Prostate gland (tissue), 2 donors: ENCODE measurements around the gene IPCEF1. TPM values are rescaled to one million over a fixed set of nuclear protein-coding genes. Genes with fewer than 3 reads are reported as not detected.

Experiments
- DNase-seq: peaks from one replicate; pipeline ENCODE4 v3.0.0-alpha.2; 2019; ENCODE audit warnings: low spot score
- H3K27ac ChIP-seq, 2 donors: fragments of 200-600 bp; sonication (generic); 2 replicates each; pipeline ENCODE4 v1.5.1; 2017 to 2019
- H3K27me3 ChIP-seq: fragments of 200-600 bp; sonication (generic); replicated peaks from 2 replicates; pipeline ENCODE4 v1.5.1; 2019; ENCODE audit not compliant: insufficient read depth
- H3K36me3 ChIP-seq, 2 donors: fragments of 200-600 bp; sonication (generic); 1 replicate in 1 of 2; 2 replicates in 1 of 2; pipeline versions ENCODE4 v1.5.1 to v1.8.1; 2017 to 2019
- H3K4me1 ChIP-seq: fragments of 200-600 bp; sonication (generic); replicated peaks from 2 replicates; pipeline ENCODE4 v1.5.1; 2019
- H3K4me3 ChIP-seq, 2 donors: fragments of 200-600 bp; sonication (generic); 2 replicates each; pipeline ENCODE4 v1.5.1; 2017 to 2019
- H3K9me3 ChIP-seq: fragments of 200-600 bp; sonication (generic); 2 replicates; pipeline ENCODE4 v1.5.1; 2017
- CTCF ChIP-seq, 4 experiments: fragments of 200-600 bp in 2 of 4; fragments of 450-650 bp in 2 of 4; sonication (generic) in 2 of 4; IDR thresholded peaks; 1 replicate in 3 of 4; 2 replicates in 1 of 4; pipeline ENCODE4 v1.5.1; 2016 to 2019; ENCODE audit warnings: antibody characterized with exemption in 4 of 4, mild to moderate bottlenecking in 2 of 4, moderate library complexity in 2 of 4
- POLR2A ChIP-seq: fragments of 450-650 bp; IDR thresholded peaks from one replicate; pipeline ENCODE4 v1.6.1; 2016; ENCODE audit warnings: antibody characterized with exemption, mild to moderate bottlenecking
- POLR2AphosphoS5 ChIP-seq: sonication (generic); formaldehyde crosslinking; IDR thresholded peaks from one replicate; pipeline ENCODE4 v1.6.1; 2017; ENCODE audit warnings: antibody characterized with exemption
- WGBS: methylation state at CpG from one replicate; pipeline ENCODE4 v1.1.5; 2018; 5-methylcytosine and 5-hydroxymethylcytosine counted together
- intact Hi-C: fragments of 100-400 bp; cut with DNase I; formaldehyde crosslinking; loops from one replicate; pipeline ENCODE4 v1.14.2; 2022
- total RNA-seq, 2 donors: library from RNA; depleted of rRNA; stranded (reverse); fragments of >200 nt; gene quantifications; one replicate each; pipeline ENCODE4 v1.1.0, GENCODE V29; 2016

The IPCEF1 gene
- 1 to 10 TPM; 1.0 to 6.1 TPM for total RNA-seq

- TF ChIP-seq POLR2AphosphoS5: no peak
- no peak for TF ChIP-seq CTCF (IDR thresholded peaks at IDR 0.05)
- TF ChIP-seq POLR2A: no peak
- WGBS: 82% methylated on average over 3 of the region's 3 CpGs
- Histone ChIP-seq H3K36me3 (no peaks in the 10 kb centered on the region), H3K9me3 (no peaks in the 10 kb centered on the region), H3K4me3 (no peak within 1 kb of the TSS), H3K4me1 (no peaks in the 10 kb centered on the region), H3K27ac (no peak within 1 kb of the TSS), H3K27me3 (no peaks in the 10 kb centered on the region)
- no peak for DNase-seq
- intact Hi-C loops: no loop called here
Observed at GRCh38 chr6:154356690-154357089, at the start of gene IPCEF1. TSS of gene IPCEF1 (minus strand) at chr6:154356803. CDS start at chr6:154265947, 90,856 bp downstream.

GRCh38 chr6:154406301-154406700, 49.7 kb upstream of the IPCEF1 start:
- DNase-seq: no peak
- H3K27ac ChIP-seq: no peak overlapping the region
- intact Hi-C loops: no loop called here
- H3K4me1 ChIP-seq: no peaks in the 10 kb centered on the region
- no peak overlapping the region for H3K4me3 ChIP-seq
- H3K27me3 ChIP-seq: no peaks in the 10 kb centered on the region
- no peaks in the 10 kb centered on the region for H3K9me3 ChIP-seq
- TF ChIP-seq POLR2A: no peak
- no peak for TF ChIP-seq CTCF (IDR thresholded peaks at IDR 0.05)
- no peak for TF ChIP-seq POLR2AphosphoS5
- WGBS: 97% methylated on average over 20 of the region's 20 CpGs
- no peaks in the 10 kb centered on the region for H3K36me3 ChIP-seq

- 86% methylated on average over 6 of the region's 6 CpGs for WGBS
- Histone ChIP-seq H3K36me3 (no peaks in the 10 kb centered on the region), H3K9me3 (no peaks in the 10 kb centered on the region), H3K4me1 (no peaks in the 10 kb centered on the region), H3K4me3 (no peak overlapping the region), H3K27ac (no peak overlapping the region), H3K27me3 (no peaks in the 10 kb centered on the region)
- DNase-seq: no peak
- intact Hi-C loops: no loop called here
- TF ChIP-seq POLR2A (no peak), CTCF (IDR thresholded peaks at IDR 0.05) (no peak), POLR2AphosphoS5 (no peak)
Observed at GRCh38 chr6:154404791-154405400, 48.3 kb upstream of the IPCEF1 start.

- no peaks in the 10 kb centered on the region for H3K27me3 ChIP-seq
- 38% methylated on average over 4 of the region's 4 CpGs for WGBS
- DNase-seq: peak; percentile 9
- H3K36me3 ChIP-seq: no peaks in the 10 kb centered on the region
- no peaks in the 10 kb centered on the region for H3K9me3 ChIP-seq
- intact Hi-C loops: no loop called here
- no peak overlapping the region for H3K27ac ChIP-seq
- TF ChIP-seq CTCF (IDR thresholded peaks at IDR 0.05) (no peak), POLR2A (no peak), POLR2AphosphoS5 (no peak)
- H3K4me1 ChIP-seq: no peaks in the 10 kb centered on the region
- no peak overlapping the region for H3K4me3 ChIP-seq
Observed at GRCh38 chr6:154403788-154404187, 47.2 kb upstream of the IPCEF1 start.

GRCh38 chr6:154402081-154402780, 45.6 kb upstream of the IPCEF1 start:
- Histone ChIP-seq H3K9me3 (no peaks in the 10 kb centered on the region), H3K27ac (no peak overlapping the region), H3K4me1 (no peaks in the 10 kb centered on the region), H3K4me3 (no peak overlapping the region), H3K36me3 (no peaks in the 10 kb centered on the region), H3K27me3 (no peaks in the 10 kb centered on the region)
- 77% methylated on average over 6 of the region's 6 CpGs for WGBS
- DNase-seq: no peak
- intact Hi-C loops: no loop called here
- TF ChIP-seq POLR2A: no peak
- no peak for TF ChIP-seq POLR2AphosphoS5
- no peak for TF ChIP-seq CTCF (IDR thresholded peaks at IDR 0.05)
